GM19043 (cell line): ENCODE data around the gene ROR2.

Source experiments
- ATAC-seq: cut with Tn5 transposase; IDR thresholded peaks from one replicate; pipeline ENCODE4 v1.9.1; 2021; ENCODE audit warnings: low read depth; ENCODE audit not compliant: unreplicated experiment

ROR2 gene

DNA sequence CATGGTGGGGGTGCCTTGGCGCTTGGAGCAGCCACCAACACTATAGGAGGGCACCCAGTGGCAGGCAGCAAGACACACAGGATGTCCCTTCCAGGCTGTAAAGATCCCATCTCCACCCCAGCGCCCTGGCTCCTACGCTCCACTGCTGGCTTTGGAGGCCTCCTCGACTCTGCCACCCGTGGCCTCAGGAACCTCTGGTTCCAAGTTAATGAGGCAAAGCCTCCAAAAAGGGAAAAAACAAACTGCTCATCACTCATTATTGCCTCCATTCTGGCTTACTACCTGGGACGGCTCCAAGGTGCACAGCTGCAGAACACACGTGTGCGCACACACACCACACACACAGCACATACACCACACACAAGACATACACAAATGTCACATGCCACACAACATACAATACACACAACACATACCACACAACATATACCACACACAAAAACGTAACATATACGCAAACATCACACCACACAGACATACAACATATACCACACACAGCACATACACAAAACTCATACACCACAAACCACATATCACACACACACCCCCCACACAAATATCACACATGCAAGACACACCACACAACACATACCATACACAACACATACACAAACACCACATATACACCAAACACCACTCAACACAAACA, 45.3 kb downstream of the ROR2 start:
- no peak for ATAC-seq

DNA sequence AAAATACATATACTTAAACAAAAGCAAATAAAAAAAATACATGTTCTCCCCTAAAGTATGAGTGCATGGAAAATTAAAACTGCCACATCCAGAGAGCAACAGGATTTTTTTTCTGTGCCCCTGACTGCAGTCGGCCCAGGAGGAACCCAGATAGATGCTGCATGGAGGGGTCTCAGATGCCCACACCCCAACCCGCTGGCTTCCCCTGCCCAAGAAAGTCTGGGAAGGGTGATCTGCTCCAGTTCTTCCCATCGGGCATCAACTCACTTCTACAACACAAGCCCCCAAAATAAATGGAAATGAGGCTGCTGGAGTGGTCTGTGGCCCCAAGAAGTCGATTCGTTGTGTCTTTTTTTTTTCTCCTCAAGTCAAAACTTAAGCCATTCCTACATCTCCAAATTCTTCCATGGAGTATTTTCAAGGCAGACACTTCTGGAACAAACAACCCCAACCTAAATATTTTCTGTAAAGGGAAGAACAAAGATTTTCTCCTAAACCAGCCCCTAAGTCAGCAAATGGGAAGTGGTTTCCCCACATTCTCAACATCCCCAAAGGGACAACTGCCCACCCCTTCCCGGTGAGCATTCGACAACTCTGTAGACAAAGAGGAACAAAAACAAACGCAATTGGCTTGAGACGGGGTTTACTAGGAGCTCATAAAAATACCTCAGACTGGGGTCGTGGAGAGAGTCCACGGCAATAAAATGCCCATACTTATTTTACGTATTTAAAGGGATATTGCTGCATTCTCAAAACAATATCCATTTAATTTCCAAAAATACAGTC, 46.7 kb downstream of the ROR2 start:
- ATAC-seq, result no peak

DNA sequence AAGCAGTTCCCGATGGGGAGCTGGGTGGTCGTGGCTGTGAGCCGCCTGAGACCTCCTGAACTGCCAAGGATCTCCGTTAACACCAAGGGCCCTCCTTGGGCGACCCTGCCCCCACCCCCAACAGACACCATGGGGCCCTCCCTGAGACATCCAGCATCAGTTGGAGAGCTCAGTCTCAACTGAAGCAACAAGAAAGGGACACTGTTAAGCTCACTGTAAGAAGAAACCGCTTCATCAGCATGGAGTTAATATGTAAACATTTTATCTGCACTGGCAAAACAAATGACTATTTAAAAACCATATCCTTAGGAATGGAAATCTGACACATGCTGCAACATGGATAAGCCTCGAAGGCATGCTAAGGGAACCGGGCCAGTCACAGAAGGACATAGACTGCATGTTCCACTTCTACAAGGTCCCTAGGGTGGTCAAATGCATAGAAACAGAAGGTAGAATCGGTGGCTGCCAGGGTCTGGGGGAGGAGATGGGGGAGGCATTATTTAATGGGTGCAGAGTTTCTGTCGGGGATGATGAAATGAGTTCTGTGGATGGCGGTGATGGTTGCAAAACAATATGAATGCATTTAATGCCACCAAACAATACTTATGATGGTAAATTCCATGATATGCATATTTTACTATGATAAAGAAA, 47.4 kb downstream of the ROR2 start:
- no peak for ATAC-seq

DNA sequence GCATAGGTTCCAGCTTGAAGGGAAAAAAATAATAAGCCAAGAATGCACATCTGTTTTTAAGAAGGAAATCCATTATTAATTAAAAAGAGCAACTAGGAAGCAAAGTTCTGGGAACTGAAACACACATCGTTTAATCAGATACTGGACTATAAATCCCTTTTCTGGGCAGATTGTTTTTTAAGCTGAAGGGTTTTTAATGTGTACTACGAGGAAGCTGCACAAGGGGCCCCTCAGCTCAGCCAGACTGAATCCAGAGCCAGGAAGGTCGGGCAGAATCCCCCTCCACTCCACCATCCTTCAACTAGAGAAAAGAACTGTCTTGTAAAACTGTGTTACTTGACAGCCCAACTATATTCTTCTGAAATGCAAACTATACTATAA, 49.2 kb downstream of the ROR2 start:
- ATAC-seq, result no peak

DNA sequence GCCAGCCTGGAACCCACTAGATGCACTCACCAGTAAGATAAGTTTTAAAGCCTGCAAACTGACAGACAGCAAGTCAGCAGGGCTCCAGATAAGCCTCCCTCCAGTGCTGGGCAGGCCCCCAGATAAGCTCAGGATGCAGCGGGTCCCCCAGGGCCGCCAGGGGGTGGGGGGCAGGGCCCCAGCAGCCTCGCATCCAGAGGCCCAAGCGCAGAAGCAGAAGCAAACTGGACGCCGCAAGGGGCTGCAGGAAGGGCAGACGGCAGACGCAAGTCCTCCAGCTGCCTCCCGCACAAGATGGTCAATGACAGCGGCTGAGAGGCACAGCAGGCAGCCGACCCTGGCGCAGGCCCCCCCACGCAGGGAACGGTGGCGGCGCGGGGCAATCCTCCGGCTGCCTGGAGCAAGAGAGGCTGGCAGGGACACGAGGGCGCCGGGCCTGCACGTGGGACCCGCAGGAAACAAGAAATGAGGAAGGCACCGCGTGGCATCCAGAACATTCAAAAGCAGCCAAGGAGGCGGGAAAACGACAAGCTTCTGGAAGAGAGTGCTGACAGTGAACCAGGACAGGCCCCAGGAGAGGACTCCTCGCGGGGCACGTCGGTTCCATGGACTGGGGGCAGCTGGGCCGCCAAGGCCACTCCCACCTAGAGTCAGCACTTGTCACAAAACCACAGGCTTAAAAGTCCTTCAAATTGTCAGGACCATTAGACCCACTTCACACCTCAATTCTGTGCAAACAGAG, 49.8 kb downstream of the ROR2 start:
- no peak for ATAC-seq

DNA sequence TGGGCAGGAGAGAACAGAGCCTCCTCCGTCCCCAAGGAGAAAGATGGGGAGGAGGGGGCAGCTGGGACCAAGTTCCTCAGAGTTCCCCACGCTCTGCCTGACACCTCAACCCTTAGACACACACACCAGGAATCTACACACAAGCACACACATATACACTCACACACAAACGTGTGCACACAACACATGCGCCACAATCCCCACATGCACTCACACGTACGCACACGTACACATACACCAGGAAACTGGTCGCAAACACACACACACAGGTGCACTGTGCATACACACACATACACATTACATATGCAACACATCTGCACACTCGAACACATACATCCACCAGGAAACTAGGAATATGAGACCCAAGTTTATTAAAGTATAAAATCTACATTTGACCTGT, 50.4 kb downstream of the ROR2 start:
- ATAC-seq, result no peak

DNA sequence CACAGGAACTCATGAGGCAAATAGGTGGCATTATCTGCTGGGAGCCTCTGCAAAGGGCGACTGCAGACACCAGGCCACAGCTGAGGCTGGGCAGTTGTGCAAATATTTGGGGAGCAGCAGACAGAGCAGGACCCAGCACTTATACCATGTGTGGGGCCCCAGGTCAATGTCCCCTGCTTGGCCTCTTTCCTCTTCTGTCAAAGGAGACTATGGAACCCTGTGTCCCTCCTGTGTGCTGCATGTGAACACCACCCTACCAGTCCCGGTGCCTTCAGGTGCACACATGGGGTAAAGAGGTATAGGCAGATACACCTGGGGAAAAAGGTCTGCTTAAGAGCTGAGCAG, 50.8 kb downstream of the ROR2 start:
- ATAC-seq, result no peak

DNA sequence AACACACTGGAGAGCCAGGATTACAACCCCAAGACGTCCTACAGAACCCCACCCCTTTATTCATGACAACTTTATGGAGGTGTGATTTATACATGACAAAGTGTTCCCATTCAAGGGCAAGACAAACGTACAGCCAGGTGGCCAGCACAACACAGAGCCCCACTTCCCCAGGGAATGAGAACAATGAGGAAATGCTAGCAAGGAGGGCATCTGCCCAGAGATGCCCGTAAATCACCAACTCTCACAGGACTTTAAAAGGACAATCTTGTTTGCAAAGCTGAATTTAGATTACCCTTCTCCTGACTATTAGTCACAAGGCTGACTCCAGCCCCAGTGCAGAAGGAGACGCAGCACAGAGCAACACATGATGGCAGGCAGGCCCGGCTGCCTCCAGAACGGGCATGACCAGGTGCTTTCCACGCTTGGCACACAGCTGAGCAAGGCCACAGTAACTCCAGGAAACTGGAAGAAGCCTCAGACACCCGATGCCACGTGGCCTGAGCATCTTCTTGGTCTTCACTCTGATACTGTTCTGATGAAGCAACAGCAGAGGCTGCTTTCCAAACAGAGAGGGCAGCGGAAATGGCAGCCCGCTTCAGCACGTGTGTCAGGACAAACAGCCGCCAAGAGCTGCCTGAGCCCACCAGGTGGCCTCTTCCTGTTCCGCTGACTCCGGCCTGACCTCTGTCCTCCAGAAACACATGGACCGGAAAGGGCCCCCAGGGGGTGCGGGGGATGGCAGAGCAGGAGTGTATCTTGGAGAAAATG, 51.4 kb downstream of the ROR2 start:
- no peak for ATAC-seq

DNA sequence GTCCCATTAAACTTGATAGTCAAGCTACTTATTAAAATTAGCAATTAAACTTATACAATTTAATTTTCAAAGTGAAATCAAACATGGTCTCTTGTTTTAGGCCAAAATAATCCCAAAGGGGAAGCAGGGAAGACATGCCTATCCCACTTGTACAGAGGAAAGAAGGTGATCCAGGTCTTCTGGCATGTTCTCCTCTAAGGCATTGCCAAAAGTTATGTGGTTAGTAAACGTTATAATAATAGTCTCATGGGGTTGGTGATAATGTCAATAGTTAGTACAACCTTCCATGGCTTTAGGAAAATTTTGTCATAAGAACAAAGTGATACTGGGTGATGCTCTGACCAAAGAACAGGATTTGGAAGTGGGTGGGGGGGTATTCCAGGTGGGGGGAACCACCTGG, 52.8 kb downstream of the ROR2 start:
- ATAC-seq, result no peak

DNA sequence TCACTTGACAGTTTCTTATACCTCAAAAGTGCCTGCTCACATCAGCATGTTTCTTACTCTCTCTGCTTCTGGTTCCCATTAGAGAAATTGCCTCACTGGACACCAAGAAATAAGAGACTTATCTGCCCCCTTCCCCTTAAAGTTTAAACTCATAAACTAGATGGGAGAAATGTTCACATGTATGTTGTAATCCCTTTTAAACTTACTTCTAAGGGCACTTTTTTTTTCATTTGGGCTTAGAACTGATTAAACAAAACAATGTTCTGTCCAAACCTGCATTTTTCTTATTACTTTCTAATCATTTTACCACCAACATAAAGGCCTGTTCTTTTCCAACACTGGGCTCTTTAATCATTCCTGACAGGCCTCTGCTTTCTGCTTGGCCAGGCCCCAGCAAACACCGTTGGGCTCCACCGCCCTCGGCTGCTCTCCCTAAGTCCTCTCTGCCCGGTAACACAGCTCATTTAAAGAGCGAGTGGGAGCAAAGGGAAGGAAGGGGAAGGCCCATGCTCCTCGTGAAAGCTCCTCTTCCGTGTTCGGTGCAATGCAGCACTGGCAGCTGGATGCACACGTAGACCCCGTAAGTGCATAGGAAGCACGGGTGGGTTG, 53.4 kb downstream of the ROR2 start:
- no peak for ATAC-seq

DNA sequence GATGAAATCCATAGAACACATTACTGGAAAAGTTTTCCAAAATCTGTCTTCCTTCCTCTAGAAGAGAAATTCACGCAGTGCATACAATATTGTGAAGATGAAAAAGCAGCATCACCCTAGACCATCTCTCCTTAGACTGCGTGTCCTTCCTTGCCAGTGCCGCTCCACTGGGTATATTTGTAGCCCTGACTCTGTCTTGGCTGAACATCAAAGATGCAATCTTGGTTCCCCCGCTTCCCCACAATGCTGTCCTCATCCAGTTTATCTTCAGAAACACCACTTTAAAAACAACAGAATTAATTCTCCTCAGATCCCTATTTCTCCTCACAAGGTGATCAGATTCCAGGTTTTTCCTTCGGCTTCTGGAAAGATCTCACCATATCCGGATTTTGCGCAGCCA, 53.9 kb downstream of the ROR2 start:
- ATAC-seq, result no peak

DNA sequence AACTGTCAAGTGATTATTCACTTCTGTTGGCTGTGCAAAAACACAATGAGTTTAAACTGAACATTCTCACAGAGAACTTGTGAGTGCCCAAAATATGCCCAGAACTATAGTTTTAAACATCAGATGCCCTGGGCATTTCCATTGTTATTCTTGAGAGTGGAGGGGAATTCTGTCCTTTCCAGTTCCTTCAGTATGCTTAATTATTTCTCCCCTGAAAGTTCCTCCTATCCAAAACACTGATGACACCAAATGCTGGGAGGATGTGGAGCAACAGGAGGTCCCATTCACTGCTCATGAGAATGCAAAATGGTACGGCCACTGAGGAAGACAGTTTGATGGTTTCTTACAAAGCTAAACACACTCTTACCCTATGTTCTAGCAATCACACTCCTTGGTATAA, 55.5 kb downstream of the ROR2 start:
- ATAC-seq, result no peak

DNA sequence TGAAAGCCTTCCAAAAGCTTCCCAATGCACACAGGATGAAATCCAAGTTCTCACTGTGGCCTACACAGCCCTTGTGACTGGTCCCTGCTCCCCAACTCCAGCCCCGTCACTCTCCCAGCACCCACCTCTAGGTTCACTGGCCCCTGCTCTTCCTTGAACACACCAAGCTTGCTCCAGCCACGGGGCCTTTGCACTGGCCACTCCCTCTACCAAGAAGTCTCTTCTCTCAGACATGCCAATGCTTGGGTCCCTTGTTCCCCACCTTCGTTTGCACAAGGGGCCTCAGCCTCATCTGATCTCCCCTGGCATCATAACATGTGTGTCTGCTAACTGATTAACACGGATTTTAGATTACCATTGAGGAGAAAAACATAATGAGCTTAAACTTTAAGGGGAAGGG, 56.0 kb downstream of the ROR2 start:
- ATAC-seq, result no peak

DNA sequence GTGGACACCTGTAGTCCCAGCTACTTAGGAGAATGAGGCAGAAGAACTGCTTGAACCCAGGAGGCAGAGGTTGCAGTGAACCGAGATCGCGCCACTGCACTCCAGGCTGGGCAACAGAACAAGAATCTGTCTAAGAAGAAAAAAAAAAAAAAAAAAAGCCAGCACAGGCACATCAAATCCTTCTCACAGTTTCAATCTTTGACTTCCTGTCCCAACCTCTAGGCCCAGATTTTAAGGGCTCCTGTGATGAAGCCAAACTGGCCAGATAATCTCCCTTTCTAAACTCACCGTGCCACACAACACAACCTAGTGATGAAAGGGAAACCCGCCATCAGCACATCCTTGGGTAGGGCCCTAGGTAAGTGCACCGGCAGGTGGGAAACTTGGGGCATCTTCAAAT, 58.1 kb downstream of the ROR2 start:
- ATAC-seq, result no peak

DNA sequence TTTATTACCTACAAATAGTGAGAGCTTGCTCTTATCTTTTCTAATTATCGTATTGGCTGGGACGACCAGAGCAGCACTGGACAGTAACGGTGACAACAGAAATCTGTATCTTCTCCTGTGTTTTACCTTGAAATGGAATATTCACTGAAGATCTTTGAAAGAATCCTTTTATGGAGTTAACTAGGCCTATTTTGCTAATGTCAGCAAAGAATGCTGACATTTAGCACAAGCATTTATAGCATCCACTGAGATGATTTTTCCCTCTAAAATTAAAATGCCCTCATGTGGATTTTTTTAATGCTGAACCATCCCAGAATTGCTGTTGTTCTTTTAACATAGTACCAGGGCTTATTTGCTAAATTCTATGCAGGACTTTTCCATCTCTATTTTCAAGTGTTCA, 59.4 kb downstream of the ROR2 start:
- no peak for ATAC-seq

DNA sequence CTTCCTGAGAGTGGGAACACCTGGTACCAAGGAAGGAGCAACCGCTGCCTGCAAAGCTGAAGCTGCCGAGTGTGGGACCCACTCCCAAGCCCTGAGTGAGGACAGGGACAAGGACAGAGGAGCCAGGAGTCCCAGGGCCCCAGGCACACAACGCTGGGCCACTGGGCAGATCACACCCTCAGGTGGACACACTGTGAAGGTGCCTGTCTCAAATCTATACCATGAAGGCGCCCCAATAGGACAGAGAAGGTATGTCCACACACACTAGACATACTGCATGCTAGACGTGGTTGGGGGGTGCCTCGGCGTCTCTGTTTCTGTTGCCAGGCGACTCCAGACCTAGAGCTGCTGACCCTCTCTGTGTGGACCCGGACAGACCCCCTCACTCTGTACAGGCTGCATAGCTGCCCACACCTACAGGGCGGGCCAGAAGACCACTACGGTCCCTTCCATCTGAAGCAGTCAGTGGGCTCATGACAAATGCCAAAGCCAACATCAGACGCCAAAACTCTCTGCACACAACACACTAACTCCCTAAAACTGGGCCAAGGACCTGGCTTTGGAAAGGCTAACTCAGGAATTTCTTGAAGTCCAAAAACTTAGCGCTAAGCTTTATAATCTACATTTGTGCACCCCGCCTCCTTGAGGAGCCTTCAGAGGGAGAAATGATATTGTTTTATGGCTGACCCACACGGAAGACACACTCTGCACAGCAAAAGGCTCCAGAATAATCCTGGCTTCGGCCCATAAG, 60.7 kb downstream of the ROR2 start:
- ATAC-seq, result no peak

DNA sequence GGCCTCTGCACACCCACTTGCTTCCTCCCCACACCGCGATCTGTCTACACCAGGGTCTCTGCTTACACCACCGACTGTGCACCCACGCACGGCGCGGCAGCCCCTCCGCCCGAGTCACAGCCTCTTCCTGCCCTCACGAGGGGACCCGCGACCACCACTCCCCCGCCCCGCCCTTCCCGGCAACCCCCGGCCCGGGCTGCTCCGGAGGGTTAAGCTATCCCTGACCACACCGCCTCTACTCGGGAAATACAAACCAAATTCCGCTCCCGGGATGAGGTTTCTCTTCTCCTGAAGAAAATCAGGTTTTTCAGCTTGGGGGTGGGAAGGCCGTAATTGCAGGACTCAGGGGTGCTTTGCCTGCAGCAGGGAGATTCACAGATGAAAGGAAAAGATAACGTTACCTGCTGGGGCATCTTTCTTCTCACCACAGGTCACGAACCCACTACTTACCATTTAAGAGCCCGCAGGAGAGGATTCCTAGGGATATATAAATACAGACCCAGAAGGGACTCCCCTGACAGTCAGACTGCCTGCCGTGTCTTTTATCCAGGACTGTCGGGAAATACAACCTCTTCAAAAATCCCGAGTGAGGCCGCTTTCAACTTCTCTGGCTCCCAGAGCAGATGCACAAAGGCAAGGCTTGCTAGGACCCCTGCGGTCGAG, 63.5 kb downstream of the ROR2 start:
- ATAC-seq, result no peak

DNA sequence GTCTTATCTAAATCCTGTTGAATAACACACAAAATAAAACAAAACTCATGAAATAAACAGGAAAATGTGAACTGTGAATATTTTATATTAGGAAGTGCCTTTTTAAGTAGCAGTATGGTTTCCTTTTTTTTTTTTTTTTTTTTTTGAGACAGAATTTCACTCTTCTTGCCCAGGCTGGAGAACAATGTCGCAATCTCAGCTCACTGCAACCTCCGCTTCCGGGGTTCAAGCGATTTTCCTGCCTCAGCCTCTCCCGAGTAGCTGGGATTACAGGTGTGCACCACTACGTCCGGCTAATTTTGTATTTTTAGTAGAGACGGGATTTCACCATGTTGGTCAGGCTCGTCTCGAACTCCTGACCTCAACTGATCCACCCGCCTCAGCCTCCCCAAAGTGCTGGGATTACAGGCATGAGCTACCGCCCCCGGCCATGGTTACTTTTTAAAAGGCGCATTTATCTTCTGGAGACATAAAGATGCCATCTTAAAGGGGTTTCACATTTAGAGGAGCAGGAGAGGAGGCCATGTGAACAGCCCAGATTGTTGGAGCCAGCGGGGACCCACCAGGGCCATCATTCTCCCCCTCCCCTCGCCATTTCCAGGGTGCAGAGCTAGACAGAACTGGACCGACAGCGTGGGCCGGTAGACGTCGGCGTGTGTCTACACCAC, 64.1 kb downstream of the ROR2 start:
- ATAC-seq, result no peak
